HepG2 (cell line): Measurements from ENCODE around the gene IHH. TPM values are rescaled to one million over a fixed set of nuclear protein-coding genes. Genes with fewer than 3 reads are reported as not detected.

Experiments
- ARID4A ChIP-seq: sonication (generic); formaldehyde crosslinking; IDR thresholded peaks from 2 replicates; pipeline ENCODE4 v1.5.0; 2020; ENCODE audit warnings: mild to moderate bottlenecking, missing genetic modification reagents, borderline replicate concordance
- ETV6 ChIP-seq: sonication (generic); formaldehyde crosslinking; conservative IDR thresholded peaks from 2 replicates; pipeline ENCODE4 v1.4.0; 2020; ENCODE audit warnings: missing genetic modification reagents
- EZH2 ChIP-seq: conservative IDR thresholded peaks from 2 replicates; pipeline ENCODE4 v1.6.1; 2012; ENCODE audit warnings: mild to moderate bottlenecking, low read depth, low read length, moderate library complexity
- FOXA3 ChIP-seq: IDR thresholded peaks from 2 replicates; pipeline ENCODE4 v1.6.1; 2016; ENCODE audit warnings: missing genetic modification reagents, missing compliant biosample characterization
- GRHL1 ChIP-seq: sonication (generic); formaldehyde crosslinking; conservative IDR thresholded peaks from 2 replicates; pipeline ENCODE4 v1.8.0; 2022; ENCODE audit warnings: missing genetic modification reagents
- HMG20B ChIP-seq: conservative IDR thresholded peaks from 2 replicates; pipeline ENCODE4 v1.6.1; 2016; ENCODE audit warnings: missing genetic modification reagents, missing compliant biosample characterization
- KMT2A ChIP-seq: sonication (generic); formaldehyde crosslinking; IDR thresholded peaks from 2 replicates; pipeline ENCODE4 v1.4.0; 2020; ENCODE audit warnings: missing genetic modification reagents
- MXD4 ChIP-seq: IDR thresholded peaks from 2 replicates; pipeline ENCODE4 v1.6.1; 2016; ENCODE audit warnings: mild to moderate bottlenecking, missing biosample characterization, missing genetic modification reagents
- MYPOP ChIP-seq: sonication (generic); formaldehyde crosslinking; IDR thresholded peaks from 2 replicates; pipeline ENCODE4 v1.8.1; 2023; ENCODE audit warnings: mild to moderate bottlenecking, moderate library complexity, missing genetic modification reagents
- NAIF1 ChIP-seq: sonication (generic); formaldehyde crosslinking; IDR thresholded peaks from 2 replicates; pipeline ENCODE4 v1.5.0; 2020; ENCODE audit warnings: mild to moderate bottlenecking, missing genetic modification reagents, borderline replicate concordance
- NONO ChIP-seq, 2 experiments: fragments of 450-650 bp in 1 of 2; sonication (generic) in 1 of 2; formaldehyde crosslinking in 1 of 2; IDR thresholded peaks in 1 of 2; conservative IDR thresholded peaks in 1 of 2; 2 replicates each; pipeline versions ENCODE4 v1.6.1 to v1.8.0; 2017 to 2022; ENCODE audit warnings: mild to moderate bottlenecking in 1 of 2, missing genetic modification reagents in 1 of 2, moderate library complexity in 1 of 2
- NR2F2 ChIP-seq: IDR thresholded peaks from 2 replicates; pipeline ENCODE4 v1.6.1; 2012; ENCODE audit warnings: low read depth, inconsistent platforms, borderline replicate concordance
- PPARG ChIP-seq: conservative IDR thresholded peaks from 2 replicates; pipeline ENCODE4 v1.6.1; 2016; ENCODE audit warnings: missing biosample characterization, missing genetic modification reagents
- RFX5 ChIP-seq: IDR thresholded peaks from 2 replicates; pipeline ENCODE4 v1.6.1; 2011; ENCODE audit warnings: low read depth, low read length, improper control_type of control experiment
- RXRA ChIP-seq: sonication (generic); formaldehyde crosslinking; IDR thresholded peaks from 2 replicates; pipeline ENCODE4 v1.5.1; 2020; ENCODE audit warnings: missing genetic modification reagents
- SNAPC2 ChIP-seq: sonication (generic); formaldehyde crosslinking; IDR thresholded peaks from 2 replicates; pipeline ENCODE4 v1.8.1; 2022; ENCODE audit warnings: mild to moderate bottlenecking, missing genetic modification reagents
- TCF7 ChIP-seq: sonication (generic); IDR thresholded peaks from 2 replicates; pipeline ENCODE4 v1.6.1; 2016; ENCODE audit warnings: antibody characterized with exemption, low read depth
- ZNF234 ChIP-seq: sonication (generic); formaldehyde crosslinking; conservative IDR thresholded peaks from 2 replicates; pipeline ENCODE4 v1.5.1; 2020; ENCODE audit warnings: mild to moderate bottlenecking, missing genetic modification reagents
- ZNF253 ChIP-seq: sonication (generic); formaldehyde crosslinking; IDR thresholded peaks from 2 replicates; pipeline ENCODE4 v1.8.0; 2022; ENCODE audit warnings: mild to moderate bottlenecking, missing genetic modification reagents, borderline replicate concordance
- ZNF749 ChIP-seq: sonication (generic); formaldehyde crosslinking; IDR thresholded peaks from 2 replicates; pipeline ENCODE4 v1.8.0; 2022; ENCODE audit warnings: mild to moderate bottlenecking, missing genetic modification reagents, moderate library complexity, borderline replicate concordance
- ZNF839 ChIP-seq: sonication (generic); formaldehyde crosslinking; IDR thresholded peaks from 2 replicates; pipeline ENCODE4 v1.4.0; 2020; ENCODE audit warnings: missing genetic modification reagents, mild to moderate bottlenecking, borderline replicate concordance
- polyA plus RNA-seq, 8 experiments: library from polyadenylated mRNA; depleted of rRNA in 3 of 8; stranded (reverse) in 7 of 8; unstranded in 1 of 8; fragments of >200 nt; fragmentation: Illumina TruSeq in 4 of 8; extraction: Trizol in 4 of 8; gene quantifications; 2 replicates each; pipeline versions ENCODE4 v1.2.1 to v1.2.3, GENCODE V29; 2011 to 2016; ENCODE audit warnings: low read depth in 4 of 8, missing spikeins in 1 of 8, mixed read lengths in 1 of 8; ENCODE audit not compliant: insufficient read depth in 1 of 8
- total RNA-seq, 5 experiments: library from RNA; depleted of rRNA; stranded (reverse); fragments of >200 nt; fragmentation: Illumina TruSeq; extraction: Trizol; gene quantifications; 2 replicates each; pipeline ENCODE4 v1.2.3, GENCODE V29; 2016; ENCODE audit warnings: low read depth in 1 of 5
- TF ChIP-seq, protein P1 (sequence below): sonication (generic); formaldehyde crosslinking; IDR thresholded peaks from 2 replicates; pipeline ENCODE4 v1.4.0; 2020; ENCODE audit warnings: missing genetic modification reagents

Gene IHH
- total and polyA plus RNA-seq, 2 of the 13 experiments (the other 11 are each of a cell fraction or from before 2014, with no cell fraction given) = 0.42 TPM; not detected in 1

GRCh38 chr2:219057709-219058540 is 2.8 kb downstream of the IHH start (continued):
- TF ChIP-seq MYPOP (CRISPR knock-in tag) (no peak), EZH2 (no peak), ZNF253 (CRISPR knock-in tag) (no peak), NAIF1 (CRISPR knock-in tag) (no peak), NONO (IDR thresholded peaks at IDR 0.05) (no peak), NONO (CRISPR knock-in tag; conservative IDR thresholded peaks at IDR 0.05) (peak; percentile 80), FOXA3 (peak; percentile 54; the same call in 1 of the 2 replicates), KMT2A (CRISPR knock-in tag) (no peak; the same call in 1 of the 2 replicates), HMG20B (0 out of 2 replicates have a peak, but pooled peaks have one; percentile 33), ARID4A (CRISPR knock-in tag) (0 out of 2 replicates have a peak, but pooled peaks have one; percentile 2), NR2F2 (no peak), ZNF234 (CRISPR knock-in tag) (no peak), RXRA (CRISPR knock-in tag) (peak; percentile 79), TCF7 (no peak), PPARG (CRISPR knock-in tag) (peak; percentile 61), ZNF839 (CRISPR knock-in tag) (no peak), RFX5 (no peak), SNAPC2 (CRISPR knock-in tag) (no peak), ZNF749 (CRISPR knock-in tag) (no peak), ETV6 (CRISPR knock-in tag) (peak; percentile 46; the same call in 1 of the 2 replicates), MXD4 (CRISPR knock-in tag) (no peak), GRHL1 (CRISPR knock-in tag) (no peak)
- TF ChIP-seq, protein P1, sequence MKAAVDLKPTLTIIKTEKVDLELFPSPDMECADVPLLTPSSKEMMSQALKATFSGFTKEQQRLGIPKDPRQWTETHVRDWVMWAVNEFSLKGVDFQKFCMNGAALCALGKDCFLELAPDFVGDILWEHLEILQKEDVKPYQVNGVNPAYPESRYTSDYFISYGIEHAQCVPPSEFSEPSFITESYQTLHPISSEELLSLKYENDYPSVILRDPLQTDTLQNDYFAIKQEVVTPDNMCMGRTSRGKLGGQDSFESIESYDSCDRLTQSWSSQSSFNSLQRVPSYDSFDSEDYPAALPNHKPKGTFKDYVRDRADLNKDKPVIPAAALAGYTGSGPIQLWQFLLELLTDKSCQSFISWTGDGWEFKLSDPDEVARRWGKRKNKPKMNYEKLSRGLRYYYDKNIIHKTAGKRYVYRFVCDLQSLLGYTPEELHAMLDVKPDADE = no peak
